GM12891 (cell line): ENCODE data around the gene PRXL2B.
"Not testable (repeated sequence)": the region's sequence is repeated elsewhere in the genome, so short reads cannot be mapped to it uniquely, and the experiment has no call there.

Experiments used
- PAX5 ChIP-seq: IDR thresholded peaks from 2 replicates; pipeline ENCODE4 v1.6.1; 2011; ENCODE audit warnings: low read length, moderate library complexity, mild to moderate bottlenecking; ENCODE audit not compliant: insufficient read depth, severe bottlenecking
- POLR2A ChIP-seq: IDR thresholded peaks from 2 replicates; pipeline ENCODE4 v1.6.1; 2011; ENCODE audit warnings: low read depth, low read length, control low read depth
- POLR2AphosphoS5 ChIP-seq: IDR thresholded peaks from 2 replicates; pipeline ENCODE4 v1.6.1; 2011; ENCODE audit warnings: low read depth, low read length, control low read depth
- POU2F2 ChIP-seq: IDR thresholded peaks from 2 replicates; pipeline ENCODE4 v1.6.1; 2011; ENCODE audit warnings: low read depth, mild to moderate bottlenecking, control low read depth, low read length, moderate library complexity
- SPI1 ChIP-seq: IDR thresholded peaks from 2 replicates; pipeline ENCODE4 v1.6.1; 2011; ENCODE audit warnings: low read depth, low read length, control low read depth
- TAF1 ChIP-seq: IDR thresholded peaks from 2 replicates; pipeline ENCODE4 v1.6.1; 2011; ENCODE audit warnings: low read depth, low read length, control low read depth

DNA sequence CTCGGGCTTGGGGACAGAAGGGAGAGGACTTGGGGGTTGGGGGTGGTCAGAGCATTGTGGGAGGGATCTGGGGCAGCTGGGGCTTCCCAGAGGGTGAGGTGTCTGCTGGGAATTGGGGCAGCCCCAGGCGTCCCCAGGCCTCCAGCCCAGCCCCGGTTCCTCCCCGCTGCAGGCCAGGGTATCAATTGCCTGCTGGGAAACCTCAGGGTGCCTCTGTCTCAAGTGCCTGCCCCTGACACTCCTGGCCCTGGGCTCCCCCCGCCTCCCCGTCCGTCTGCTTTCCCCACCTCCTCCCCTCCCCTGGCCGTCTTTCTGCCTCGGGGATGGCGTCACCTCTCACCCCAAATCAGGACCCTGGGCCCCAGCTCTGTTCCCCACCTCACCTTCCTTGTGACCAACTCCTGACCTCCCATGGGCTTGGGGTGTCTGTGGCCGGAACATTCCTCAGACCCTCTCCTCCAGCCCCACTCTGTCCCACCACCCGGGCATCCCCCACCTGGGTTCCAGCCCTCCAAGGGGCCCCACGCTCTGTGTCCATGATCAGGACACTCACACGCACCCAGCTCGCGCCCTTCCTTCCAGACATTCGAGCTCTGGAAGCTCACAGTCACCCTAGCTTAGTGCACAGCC is 18.3 kb upstream of the PRXL2B start:
- TF ChIP-seq POLR2A, TAF1, POLR2AphosphoS5, SPI1, POU2F2, PAX5: not testable (repeated sequence)
